EL (cell line): ENCODE results near the gene NBPF1.
"Not testable (repeated sequence)": the region's sequence is repeated elsewhere in the genome, so short reads cannot be mapped to it uniquely, and the experiment has no call there.

Experiments
- DNase-seq: peaks from one replicate; pipeline ENCODE4 v3.0.0-alpha.2; 2016

NBPF1 gene

DNA sequence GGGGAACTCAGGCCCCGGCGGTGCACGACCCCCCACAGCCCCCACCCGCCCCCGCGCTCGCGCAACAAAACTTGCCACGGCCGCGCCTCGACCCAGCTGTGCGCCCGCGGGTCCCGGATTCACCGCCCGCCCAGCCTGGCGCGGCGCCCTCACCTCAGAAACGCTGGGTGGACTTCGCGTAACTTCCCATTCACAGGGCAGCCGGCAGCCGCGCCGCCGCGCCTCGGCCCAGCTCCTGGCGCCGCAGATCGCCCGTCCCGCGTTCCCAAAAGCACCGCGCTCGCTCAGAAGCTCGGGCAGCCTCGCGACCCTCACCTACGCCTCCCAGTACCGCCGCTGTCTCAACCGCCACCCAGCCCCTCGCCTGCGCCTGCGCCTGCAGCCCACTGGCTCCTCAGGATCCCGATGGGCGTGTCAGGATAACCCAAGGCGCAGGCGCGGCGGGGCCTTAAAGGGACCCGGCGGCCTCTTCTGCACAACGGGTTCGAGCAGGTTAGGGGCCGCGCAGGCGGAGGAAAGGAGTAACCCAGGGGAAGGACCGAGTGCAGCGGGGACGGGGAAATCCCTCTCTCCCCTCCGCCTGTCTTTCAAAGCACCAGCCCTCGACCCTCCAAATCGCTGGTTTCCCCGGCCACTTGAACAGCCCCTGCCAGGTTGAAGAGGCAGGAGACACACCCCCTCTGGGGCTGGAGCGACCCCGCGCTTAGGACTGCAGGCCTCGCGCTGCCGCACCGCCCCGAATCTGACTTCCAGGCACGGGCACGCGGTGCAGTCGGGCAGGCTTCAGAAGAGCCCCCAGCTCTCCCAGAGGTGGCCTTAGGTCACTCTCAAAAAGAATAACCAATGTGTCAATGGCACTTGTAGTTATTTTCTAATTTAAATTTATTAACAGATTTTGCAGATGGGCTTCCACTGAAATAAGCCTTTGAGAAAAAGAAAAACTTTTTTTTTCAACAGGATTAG is at the start of gene NBPF1:
NBPF1 (minus strand) TSS at position 380 of the 963 bp plus-strand sequence.
- peak; percentile 100 for DNase-seq

DNA sequence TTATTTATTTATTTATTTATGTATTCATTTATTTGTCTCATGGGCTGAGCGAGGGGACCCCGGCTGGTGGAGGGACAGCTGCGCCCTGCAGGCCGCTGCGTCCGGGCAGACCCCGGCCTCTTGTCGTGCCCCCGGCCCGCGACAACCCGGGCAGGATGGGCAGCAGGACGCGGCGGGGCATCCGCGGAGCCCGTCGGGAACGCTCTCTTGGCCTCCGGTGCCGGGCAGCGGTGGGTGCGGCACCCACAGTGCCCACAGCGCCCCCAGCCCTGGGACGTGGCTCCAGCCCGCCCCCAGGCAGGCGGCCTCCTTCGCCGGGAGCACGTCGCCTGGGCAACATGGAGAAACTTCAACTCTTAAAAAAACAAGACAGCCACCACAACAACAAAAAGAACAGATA is 44.9 kb upstream of the NBPF1 start:
- DNase-seq: not testable (repeated sequence)

DNA sequence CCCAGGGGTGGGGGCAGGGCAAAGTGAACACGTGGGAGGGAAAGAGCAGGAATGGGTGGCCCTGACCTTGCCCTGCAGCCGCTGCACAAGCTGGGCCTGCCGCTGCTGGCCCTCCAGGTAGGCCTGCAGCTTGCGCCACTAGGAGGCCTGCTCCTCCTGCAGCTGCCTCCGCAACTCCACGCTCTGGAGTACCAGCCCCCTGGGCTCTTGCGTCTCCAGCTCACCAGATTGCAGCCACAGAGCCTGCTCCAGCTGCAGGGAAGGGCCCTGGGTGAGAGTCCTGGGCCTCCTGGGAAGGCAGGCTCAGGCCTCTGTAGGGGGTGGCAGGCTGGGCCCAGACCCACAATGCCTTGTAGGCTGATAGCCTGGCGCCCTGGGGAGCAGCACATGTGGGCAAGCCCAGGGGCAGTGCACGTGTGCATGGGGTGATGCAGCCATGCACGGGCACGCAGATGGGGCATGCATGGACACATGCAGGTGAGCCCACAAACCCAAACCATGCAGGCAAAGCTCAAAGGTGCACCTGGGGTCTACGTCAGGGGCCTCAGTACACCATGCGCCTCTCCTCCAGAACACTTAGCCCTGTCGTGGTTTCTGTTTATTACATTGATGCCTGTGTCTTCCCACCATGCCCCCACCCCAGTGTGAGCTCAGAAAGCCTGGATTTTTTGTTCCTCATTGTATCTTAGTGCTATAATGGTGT is 43.8 kb upstream of the NBPF1 start:
- not testable (repeated sequence) for DNase-seq

DNA sequence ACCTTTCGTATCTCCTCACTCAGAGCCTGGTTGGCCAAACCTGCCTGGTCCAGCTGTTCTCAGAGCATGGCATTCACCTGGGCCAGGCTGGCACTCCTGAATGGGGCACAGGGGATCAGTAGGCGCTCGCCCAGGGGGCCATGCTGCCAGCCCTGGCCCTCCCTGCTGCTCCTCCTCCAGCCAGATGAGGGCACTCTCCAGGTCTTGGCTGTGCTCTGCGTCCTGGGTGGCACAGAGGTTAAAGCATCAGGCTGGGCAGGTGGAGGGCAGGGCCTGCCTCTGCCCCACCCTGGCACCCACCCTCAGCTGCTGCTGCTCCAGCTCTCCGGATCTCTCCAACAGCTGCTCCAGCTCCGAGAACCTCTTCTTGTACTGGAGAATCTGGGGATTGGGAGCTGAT is 43.2 kb upstream of the NBPF1 start:
- not testable (repeated sequence) for DNase-seq

DNA sequence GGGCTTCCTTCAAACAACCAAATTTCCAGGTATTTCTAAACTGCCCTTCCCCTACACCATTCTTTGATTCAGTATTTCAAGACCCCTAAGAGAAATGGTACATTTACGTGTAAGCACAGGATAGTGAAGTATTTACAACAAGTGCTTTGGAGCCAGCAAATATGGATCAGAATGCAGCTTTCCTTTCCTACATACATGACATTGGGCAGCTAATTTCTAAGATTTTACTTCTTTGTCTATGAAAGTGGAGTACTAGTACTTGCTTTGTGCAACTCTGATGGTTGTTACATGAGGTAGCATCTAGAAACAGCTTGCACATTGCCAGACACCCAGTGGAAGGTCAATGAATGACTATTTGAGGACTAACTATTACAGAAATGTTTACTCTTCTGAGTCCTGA is 38.2 kb upstream of the NBPF1 start:
- not testable (repeated sequence) for DNase-seq

DNA sequence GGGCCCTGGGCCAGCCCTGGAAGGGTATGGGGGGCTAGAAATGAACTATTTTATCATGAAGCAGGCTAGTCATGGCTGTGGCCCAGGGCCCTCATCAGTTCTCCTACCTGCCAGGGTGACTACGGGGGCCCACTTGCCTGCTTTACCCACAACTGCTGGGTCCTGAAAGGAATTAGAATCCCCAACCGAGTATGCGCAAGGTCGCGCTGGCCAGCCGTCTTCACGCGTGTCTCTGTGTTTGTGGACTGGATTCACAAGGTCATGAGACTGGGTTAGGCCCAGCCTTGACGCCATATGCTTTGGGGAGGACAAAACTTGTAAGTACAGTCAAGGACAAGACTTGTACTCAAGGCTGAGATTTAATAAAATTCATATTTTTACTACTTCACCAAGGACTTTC is 36.6 kb upstream of the NBPF1 start:
- DNase-seq: not testable (repeated sequence)

DNA sequence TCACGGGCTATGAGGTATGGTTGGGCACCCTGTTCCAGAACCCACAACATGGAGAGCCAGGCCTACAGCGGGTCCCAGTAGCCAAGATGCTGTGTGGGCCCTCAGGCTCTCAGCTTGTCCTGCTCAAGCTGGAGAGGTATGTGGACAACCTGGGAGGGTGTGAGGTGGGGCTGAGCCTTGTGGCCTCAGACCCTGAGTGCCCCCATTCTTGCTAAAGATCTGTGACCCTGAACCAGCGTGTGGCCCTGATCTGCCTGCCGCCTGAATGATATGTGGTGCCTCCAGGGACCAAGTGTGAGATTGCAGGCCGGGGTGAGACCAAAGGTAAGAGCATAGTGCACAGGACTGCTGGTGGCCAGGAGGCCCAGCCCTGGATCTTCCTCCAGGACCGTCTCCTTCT is 36.0 kb upstream of the NBPF1 start:
- DNase-seq: not testable (repeated sequence)

DNA sequence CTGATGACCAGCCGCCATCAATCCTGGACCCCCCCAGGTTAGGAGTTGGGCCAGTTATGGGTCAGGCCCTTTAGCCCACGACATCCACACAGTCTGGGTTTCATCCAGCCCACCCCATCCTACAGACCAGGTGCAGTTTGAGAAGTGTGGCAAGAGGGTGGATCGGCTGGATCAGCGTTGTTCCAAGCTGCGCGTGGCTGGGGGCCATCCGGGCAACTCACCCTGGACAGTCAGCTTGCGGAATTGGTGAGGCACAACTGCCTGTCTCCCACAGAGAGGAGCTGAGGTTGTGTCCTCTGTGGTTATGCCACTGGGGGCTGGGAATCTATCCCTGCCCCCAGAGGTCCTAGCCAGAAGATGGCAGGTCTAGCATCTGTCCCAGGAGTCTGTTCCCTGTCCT is 35.4 kb upstream of the NBPF1 start:
- DNase-seq: not testable (repeated sequence)

DNA sequence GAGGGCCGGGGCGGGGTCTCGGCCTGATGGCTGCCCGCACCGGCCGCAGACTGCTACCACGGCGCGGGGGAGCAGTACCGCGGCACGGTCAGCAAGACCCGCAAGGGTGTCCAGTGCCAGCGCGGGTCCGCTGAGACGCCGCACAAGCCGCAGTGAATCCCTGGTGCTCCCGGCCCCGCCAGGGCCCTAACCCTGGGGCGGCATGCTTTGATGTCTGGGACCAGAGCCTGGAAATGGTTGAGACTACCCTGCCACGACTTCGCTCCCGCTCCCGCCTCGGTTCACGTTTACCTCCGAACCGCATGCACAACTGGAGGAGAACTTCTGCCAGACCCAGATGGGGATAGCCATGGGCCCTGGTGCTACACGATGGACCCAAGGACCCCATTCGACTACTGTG is 34.9 kb upstream of the NBPF1 start:
- DNase-seq: not testable (repeated sequence)

DNA sequence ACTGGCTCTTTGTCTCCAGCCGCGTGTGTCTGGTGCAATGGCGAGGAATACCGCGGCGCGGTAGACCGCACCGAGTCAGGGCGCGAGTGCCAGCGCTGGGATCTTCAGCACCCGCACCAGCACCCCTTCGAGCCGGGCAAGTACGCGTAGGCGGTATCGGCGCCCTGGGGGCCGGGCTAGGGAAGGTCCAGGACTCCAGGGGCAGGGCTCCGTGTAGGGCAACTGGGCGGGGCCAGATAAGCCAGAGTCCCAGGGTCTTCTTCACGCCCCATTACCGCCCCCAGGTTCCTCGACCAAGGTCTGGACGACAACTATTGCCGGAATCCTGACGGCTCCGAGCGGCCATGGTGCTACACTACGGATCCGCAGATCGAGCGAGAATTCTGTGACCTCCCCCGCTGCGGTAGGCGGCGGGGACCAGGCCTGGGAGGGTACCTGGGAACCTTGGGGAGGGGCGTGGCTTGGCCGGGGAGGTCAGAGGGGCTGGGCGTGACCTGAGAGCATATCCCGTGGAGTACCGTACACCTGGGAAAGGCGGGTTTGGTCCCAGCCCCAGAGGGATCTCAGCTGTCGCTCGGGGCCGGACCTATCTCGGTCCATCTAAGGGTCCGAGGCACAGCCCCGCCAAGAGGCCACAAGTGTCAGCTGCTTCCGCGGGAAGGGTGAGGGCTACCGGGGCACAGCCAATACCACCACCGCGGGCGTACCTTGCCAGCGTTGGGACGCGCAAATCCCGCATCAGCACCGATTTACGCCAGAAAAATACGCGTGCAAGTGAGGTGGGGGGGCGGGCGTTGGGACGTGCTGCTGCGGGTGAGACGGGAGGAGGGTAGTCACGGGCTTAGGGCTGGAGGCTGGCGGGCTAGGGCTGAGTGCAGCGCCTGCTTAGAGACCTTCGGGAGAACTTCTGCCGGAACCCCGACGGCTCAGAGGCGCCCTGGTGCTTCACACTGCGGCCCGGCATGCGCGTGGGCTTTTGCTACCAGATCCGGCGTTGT is 34.1 kb upstream of the NBPF1 start:
- DNase-seq: not testable (repeated sequence)

DNA sequence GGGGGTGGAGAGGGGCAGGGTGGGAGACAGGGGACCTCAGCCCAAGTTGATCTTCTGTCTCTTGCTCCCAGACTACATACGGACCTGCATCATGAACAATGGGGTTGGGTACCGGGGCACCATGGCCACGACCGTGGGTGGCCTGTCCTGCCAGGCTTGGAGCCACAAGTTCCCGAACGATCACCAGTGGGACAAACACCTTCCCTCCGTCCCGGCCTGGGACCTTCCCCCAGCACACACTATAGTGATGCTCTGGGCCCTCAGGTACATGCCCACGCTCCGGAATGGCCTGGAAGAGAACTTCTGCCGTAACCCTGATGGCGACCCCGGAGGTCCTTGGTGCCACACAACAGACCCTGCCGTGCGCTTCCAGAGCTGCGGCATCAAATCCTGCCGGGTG is 33.4 kb upstream of the NBPF1 start:
- not testable (repeated sequence) for DNase-seq

DNA sequence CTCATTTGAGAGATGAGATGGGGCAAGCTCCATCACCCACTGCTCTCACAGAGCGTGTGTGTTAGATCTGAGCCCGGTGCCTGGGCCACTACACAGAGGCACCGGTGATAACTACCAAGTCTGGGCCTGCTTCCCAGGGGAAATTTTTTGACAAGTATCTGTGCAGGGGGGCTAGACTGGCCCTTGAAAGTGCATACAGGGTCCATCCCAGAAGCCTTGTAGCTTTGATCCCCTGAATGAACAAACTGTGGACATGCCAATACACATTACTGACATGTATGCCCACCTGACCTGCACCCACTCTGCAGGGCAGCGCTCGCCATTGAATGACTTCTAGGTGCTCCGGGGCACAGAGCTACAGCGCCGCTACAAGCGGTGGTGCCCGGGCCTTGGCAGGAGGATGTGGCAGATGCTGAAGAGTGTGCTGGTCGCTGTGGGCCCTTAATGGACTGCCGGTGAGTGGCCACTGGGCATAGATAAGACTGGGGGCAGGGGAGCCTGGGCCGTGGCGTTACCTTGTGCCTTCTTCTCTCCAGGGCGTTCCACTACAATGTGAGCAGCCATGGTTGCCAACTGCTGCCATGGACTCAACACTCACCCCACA is 32.8 kb upstream of the NBPF1 start:
- DNase-seq: not testable (repeated sequence)

DNA sequence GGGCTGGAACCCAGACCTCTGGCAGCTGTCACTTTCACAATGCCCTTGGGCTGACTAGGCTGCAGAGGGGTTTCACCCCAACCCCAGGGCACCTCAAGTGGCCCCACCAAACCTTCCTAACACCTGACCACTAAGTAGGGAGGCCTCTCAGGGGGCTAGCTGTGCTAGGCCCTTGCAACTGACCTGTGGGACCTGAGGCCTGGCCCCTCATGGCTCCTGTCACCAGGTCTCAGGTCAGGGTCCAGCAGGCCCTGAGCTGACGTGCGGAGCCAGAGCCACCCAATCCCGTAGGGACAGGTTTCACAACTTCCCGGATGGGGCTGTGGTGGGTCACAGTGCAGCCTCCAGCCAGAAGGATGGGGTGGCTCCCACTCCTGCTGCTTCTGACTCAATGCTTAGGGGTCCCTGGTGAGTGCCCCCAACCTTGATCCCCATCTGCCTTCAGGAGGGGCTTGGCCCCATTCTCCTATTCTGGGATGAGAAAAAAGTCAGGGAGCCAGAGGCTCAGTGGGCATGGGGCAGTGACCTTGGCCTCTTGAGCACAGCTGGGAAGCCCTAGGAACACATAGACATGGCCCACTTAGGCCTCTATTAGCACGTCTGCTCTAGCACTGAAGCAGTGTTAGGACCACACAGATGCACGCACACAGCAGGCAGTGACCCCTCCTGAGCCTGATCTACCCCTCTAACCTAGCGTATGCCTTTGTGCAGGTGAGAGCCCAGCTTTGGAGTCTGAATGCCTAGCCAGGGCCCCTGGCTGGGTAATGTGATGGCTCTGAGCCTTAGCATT is 32.1 kb upstream of the NBPF1 start:
- not testable (repeated sequence) for DNase-seq

DNA sequence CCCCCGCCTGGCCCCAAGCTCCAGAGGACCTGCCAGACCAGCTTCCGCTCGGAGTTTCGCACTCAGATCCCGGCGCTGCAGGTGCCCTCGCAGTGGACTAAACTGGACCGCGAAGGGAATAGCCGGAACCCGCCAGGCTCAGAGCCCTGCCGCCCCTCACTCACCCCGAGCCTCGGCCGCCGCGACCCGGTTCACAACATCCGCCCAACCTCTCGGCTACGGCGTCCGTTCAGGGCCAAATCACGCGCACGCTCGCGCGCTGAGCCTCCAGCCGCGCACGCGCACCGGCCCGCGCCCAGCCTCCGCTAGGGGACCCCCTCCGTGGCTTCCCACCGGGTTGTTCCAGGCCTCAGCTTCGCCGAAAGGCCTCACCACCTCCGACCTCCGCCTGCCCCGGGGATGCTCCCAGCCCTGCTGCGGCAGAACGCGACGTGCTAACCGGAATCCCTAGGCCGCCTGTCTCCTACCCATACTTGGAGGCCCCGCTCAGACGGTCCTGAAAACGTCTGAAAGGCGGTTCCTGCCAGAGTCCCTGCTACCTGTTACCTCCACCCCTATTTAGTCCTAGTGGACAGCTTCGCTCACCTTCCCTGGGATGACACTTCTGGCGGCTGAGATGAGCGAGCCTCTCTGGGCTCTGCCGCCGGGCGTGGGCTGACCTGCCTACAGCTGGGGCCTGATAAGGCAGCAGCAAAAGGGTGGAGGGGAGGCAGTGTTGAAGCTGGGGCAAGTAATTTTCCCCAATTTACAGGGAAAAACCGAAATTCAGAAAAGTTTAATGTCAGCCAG is 31.3 kb upstream of the NBPF1 start:
- peak; percentile 98 for DNase-seq

DNA sequence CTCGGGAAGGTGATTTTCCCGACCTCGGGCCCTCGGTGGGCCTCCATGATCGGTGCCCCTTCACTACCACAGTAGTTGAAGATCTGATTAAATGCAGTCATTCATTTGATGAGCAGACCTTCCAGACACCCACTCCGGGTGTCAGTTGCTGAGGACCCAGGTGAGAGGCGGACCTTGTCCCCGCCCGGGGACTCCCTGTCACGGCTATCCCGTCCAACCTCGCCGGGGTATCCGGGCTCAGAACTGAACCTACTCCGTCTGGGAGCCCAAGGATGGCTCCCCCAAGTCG is 30.8 kb upstream of the NBPF1 start:
- no peak for DNase-seq

DNA sequence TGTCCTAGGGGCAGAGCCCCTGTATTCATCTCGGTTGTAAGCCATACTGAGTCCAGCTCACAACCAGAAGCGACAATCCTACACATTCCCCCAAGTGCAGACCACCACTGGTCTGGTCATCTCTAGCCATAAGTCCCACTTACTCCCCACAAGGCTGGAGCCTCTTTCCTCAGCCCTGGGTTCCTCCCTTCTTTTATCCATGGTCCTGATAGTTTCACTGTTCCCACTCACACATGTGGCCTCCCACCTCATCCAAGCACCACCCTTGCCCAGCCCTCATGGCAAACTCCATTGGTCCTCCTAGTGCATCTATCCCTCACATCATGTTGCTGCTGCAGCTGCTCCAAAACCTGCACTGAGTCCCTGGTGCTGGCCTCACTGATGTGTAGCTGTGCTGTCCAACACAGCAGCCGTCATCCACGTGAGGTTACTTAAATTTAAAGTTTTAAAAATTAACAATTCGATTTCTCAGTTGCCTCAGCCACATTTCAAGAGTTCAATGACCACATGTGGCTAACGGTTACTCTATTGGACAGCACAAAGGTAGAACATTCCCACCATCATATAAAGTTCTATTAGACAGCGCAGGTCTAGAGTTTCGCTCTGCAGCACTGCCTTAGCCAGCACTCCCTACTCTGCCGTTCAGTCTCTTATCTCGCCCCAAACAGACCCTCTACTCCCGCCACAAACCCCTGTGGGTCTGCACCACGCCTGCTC is 30.3 kb upstream of the NBPF1 start:
- DNase-seq: peak; percentile 38

DNA sequence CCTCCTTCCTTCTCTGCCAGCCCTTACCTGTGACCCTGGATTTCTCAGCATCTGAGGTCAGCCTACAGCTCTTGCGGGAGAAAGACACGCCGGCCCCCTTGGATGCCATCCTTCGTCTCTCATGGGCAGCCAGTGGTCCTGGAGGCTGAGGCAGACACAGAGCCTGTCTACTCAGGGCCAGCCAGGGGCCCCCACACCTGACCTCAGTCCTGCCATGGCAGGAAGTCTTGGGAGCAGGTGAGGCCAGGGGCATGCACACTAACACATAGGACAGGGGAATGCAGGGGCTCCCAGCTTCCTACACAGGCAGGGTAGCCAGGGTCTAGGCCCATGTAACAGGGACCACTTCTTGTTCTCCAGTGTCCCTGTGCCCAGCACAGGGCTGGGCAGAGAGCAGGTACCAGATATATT is 29.6 kb upstream of the NBPF1 start:
- not testable (repeated sequence) for DNase-seq

DNA sequence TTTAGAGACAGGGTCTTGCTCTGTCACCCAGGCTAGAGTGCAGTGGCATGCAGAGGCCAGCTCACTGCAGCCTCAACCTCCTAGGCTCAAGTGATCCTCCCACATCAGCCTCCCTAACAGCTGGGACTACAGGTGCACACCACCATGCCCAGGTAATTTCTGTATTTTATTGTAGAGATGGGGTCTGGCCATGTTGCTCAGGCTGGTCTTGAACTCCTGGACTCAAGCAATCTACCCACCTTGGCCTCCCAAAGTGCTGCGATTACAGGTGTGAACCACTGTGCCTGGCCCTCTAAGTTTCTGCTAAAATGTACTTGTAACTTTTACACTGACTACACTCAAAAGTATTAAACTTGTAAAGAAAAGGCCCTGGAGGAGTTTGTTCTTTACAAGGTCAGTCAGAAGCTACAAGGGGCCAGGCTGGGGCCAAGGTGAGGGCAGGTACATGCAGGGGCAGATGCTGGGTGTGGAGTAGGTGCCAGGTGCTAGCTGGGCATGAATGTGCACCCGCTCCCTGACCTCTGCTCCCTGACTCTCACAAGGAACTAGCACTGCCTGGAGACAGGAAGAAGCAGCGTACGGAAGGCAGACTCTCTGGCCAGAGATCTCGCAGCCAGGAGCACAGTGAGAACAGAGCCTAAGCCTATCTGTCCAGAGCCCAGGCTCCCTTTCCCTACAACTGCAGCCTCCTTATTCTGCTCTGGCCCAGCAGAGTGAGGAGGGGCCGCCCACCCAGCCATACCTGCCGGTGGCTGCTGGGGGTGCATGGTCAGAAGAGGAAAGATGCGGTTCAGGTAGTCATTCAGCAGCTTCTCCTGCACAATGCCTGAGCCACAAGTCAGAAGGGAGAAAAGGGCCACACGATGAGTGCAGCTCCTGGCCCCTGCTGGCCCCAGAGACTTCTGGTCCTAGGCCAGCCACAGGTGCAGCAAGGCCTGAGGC is 28.9 kb upstream of the NBPF1 start:
- DNase-seq: not testable (repeated sequence)
